HL-60 (cell line): ENCODE measurements around the gene PKD1L1.

Experiments used
- DNase-seq, 2 experiments: peaks; one replicate each; pipeline ENCODE4 v3.0.0-alpha.2; 2010 to 2020; ENCODE audit warnings: low read depth in 1 of 2, low spot score in 1 of 2
- H3K27ac ChIP-seq: fragments of 250-450 bp; sonication (Bioruptor Pico); replicated peaks from 2 replicates; pipeline ENCODE4 v1.5.1; 2020; ENCODE audit warnings: mild to moderate bottlenecking, moderate library complexity
- H3K27me3 ChIP-seq: fragments of 250-450 bp; sonication (Bioruptor Pico); 2 replicates; pipeline ENCODE4 v1.5.1; 2021; ENCODE audit warnings: mild to moderate bottlenecking, moderate library complexity; ENCODE audit not compliant: insufficient read depth, poor library complexity, severe bottlenecking
- H3K4me3 ChIP-seq: replicated peaks from 2 replicates; pipeline ENCODE4 v1.5.1; 2011; ENCODE audit warnings: mild to moderate bottlenecking, control low read depth, low read length; ENCODE audit not compliant: insufficient read depth
- GABPA ChIP-seq: IDR thresholded peaks from 2 replicates; pipeline ENCODE4 v1.6.1; 2012; ENCODE audit warnings: low read depth
- POLR2AphosphoS5 ChIP-seq: IDR thresholded peaks from 2 replicates; pipeline ENCODE4 v1.6.1; 2012; ENCODE audit warnings: low read depth
- SPI1 ChIP-seq: IDR thresholded peaks from 2 replicates; pipeline ENCODE4 v1.6.1; 2012; ENCODE audit warnings: low read depth, mild to moderate bottlenecking, borderline replicate concordance
- TF ChIP-seq, protein P1 (sequence below): IDR thresholded peaks from one replicate; pipeline ENCODE4 v1.5.1; 2011; ENCODE audit warnings: low read length, control low read depth, inconsistent platforms; ENCODE audit not compliant: insufficient read depth
- TF ChIP-seq, protein P2 (sequence below): IDR thresholded peaks from 2 replicates; pipeline ENCODE4 v1.6.1; 2012; ENCODE audit warnings: low read depth; ENCODE audit not compliant: insufficient replicate concordance

The PKD1L1 gene

DNA sequence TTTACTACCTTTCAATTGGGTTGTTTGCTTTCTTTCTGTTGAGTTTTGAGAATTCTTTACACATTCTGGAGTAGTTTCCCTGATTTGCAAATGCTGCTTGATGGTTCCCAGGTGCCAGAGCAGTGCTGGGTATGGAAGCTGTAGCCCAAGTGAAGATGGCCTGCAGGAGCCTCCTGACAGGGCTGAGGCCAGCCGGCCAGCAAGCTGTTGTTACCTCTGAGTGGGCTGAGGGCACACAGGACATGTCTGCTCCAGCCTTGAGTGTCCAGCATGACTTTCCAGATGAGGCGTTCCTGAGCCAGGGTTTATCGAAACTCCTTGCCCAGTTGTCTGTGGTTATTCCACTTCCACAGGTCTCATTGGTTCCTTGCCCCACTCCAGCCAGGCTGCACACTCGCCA lies 201.8 kb downstream of the PKD1L1 start:
- no peaks in the 10 kb centered on the region for H3K27me3 ChIP-seq
- TF ChIP-seq POLR2AphosphoS5 (no peak), GABPA (no peak), SPI1 (no peak)
- TF ChIP-seq, protein P1, sequence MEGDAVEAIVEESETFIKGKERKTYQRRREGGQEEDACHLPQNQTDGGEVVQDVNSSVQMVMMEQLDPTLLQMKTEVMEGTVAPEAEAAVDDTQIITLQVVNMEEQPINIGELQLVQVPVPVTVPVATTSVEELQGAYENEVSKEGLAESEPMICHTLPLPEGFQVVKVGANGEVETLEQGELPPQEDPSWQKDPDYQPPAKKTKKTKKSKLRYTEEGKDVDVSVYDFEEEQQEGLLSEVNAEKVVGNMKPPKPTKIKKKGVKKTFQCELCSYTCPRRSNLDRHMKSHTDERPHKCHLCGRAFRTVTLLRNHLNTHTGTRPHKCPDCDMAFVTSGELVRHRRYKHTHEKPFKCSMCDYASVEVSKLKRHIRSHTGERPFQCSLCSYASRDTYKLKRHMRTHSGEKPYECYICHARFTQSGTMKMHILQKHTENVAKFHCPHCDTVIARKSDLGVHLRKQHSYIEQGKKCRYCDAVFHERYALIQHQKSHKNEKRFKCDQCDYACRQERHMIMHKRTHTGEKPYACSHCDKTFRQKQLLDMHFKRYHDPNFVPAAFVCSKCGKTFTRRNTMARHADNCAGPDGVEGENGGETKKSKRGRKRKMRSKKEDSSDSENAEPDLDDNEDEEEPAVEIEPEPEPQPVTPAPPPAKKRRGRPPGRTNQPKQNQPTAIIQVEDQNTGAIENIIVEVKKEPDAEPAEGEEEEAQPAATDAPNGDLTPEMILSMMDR: no peak
- TF ChIP-seq, protein P2, sequence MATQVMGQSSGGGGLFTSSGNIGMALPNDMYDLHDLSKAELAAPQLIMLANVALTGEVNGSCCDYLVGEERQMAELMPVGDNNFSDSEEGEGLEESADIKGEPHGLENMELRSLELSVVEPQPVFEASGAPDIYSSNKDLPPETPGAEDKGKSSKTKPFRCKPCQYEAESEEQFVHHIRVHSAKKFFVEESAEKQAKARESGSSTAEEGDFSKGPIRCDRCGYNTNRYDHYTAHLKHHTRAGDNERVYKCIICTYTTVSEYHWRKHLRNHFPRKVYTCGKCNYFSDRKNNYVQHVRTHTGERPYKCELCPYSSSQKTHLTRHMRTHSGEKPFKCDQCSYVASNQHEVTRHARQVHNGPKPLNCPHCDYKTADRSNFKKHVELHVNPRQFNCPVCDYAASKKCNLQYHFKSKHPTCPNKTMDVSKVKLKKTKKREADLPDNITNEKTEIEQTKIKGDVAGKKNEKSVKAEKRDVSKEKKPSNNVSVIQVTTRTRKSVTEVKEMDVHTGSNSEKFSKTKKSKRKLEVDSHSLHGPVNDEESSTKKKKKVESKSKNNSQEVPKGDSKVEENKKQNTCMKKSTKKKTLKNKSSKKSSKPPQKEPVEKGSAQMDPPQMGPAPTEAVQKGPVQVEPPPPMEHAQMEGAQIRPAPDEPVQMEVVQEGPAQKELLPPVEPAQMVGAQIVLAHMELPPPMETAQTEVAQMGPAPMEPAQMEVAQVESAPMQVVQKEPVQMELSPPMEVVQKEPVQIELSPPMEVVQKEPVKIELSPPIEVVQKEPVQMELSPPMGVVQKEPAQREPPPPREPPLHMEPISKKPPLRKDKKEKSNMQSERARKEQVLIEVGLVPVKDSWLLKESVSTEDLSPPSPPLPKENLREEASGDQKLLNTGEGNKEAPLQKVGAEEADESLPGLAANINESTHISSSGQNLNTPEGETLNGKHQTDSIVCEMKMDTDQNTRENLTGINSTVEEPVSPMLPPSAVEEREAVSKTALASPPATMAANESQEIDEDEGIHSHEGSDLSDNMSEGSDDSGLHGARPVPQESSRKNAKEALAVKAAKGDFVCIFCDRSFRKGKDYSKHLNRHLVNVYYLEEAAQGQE: no peak
- no peak overlapping the region for H3K27ac ChIP-seq
- no peak overlapping the region for H3K4me3 ChIP-seq
- no peak for DNase-seq

DNA sequence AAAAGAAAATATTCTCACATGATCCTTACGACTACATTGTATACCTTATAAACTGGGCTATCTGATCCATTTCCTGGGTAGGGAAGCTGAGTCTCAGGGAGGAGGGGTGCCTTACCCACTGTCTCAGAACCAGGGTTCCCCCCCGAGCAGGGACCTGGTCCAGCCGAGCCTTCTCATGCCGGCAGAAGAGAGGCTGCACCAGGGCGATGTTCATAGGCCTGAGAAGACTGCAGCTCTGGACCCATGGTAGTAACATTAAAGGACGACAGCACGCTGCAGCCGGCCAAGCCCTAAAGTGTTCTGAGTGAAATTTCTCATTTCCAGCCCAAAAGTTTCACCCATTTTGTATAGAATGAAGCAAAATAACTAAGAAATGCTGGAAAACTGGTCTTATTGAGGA lies 203.4 kb downstream of the PKD1L1 start:
- Histone ChIP-seq H3K4me3 (no peak overlapping the region), H3K27me3 (no peaks in the 10 kb centered on the region), H3K27ac (no peak overlapping the region)
- TF ChIP-seq, protein P2: no peak
- no peak for TF ChIP-seq POLR2AphosphoS5
- TF ChIP-seq, protein P1: no peak
- no peak for TF ChIP-seq GABPA
- TF ChIP-seq SPI1: no peak
- DNase-seq: no peak

DNA sequence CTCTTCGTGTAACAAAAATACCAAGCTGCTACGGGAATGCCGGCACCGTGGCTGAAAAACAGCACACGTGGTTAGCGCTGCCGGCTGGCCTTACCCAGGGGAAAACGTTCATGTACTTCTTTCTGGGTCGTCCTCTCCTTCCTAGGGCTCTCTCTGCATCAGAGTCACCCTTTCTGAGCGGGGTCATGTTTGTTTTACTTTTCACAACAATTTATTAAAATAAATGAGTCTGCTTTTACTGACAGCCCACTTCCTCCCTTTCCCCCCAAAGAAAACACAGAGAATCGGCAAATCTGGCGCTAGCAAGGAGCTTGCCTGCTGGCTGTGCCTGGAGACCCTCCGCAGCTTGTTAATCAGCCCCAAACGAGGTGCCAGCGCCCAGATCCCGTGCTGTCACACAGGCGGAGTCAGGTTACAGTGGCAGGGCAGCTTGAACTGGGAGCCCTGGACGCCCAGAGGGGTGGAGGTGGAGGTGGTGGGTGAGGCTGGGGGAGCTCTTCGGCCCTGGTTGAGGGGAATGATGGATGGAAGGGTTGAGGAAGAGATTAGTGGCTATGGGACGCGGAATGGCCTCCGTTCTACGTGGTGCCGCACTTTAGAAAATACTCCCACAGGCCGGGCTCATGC lies 204.2 kb downstream of the PKD1L1 start:
- Histone ChIP-seq H3K27me3 (no peaks in the 10 kb centered on the region), H3K27ac (no peak overlapping the region), H3K4me3 (no peak overlapping the region)
- TF ChIP-seq, protein P1: no peak
- TF ChIP-seq SPI1 (no peak), POLR2AphosphoS5 (no peak), GABPA (no peak)
- TF ChIP-seq, protein P2: no peak
- DNase-seq: no peak
